ENCODE data around the gene DLX3.
A peak's percentile ranks its signal among the peaks of the same experiment; 100 is the strongest.

Gene DLX3

DNA sequence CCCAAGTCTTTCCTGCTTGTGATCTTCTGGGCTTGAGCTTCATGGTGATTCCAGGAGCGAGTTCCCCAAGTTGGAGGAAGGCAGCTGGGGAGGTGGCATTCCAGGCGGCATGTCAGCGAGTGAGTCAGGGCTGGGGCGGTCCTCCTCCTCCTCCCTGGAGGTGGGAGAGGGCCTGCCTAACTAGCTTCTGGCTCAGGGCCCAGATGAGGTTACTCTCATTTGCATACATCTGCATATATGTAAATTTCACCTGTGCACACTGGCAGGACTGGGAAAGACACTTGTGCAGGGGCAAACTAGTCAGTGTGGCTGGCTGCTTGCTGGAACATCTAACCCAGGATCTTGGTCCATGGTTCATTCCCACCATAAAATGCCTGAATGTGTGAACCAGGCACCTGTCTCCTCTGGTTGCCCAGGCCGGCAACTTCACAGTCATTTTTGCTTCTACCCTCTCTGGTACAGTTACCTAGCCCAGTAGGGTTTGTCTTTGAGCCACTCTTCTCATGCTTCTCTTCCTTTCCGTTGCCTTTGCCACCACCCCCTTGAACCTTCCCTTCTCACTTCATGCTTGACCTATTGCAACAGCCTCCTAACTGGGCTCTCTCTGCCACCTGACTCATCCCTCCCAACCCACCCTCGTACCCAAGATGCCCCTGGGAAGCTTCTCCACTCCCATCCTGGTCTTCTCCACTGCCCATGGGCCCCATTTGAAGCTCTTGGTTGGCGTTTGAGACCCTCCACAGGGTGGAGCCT lies 35.7 kb downstream of the DLX3 start:
- no peak for DNase-seq (ENCODE audit: low read depth in 4 of 4, low spot score in 1 of 4)

DNA sequence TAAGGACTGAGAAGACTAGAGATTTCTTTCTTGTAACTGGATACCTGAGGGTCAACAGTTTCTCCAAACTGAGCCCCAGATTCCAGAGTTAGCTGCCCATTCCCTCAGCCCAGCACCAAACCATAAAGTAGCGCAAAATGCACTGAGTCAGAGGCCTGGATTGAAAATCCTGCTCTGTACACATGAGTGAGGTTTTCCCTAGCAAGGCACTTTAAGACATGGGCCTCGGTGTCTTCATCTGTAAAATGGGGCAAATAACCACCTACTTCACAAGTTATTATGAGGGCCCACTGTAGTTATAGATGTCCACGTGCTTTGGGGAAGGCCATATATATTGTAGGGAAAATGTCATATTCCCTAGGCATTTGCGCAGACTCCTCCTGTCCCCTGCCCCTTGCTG lies 36.3 kb downstream of the DLX3 start:
- DNase-seq (ENCODE audit: low read depth in 4 of 4, low spot score in 1 of 4): no peak

DNA sequence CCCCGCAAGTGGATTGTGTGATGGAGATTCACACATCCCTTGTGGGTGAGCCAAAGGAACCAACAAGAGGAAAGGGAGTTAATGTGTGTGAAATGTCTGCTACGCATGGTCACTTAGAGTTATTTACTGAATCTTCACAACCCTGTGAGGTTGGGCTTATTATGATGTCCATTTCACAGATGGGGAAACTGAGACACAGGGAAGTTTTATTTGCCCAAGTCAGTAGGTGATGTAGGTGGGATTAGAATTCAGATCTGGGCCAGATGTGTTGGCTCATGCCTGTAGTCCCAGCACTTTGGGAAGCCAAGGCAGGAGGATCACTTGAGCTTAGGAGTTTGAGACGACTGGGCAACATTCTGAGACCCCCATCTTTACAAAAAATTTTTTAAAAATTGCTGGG lies 37.7 kb downstream of the DLX3 start:
- no peak for DNase-seq (ENCODE audit: low read depth in 4 of 4, low spot score in 1 of 4)

DNA sequence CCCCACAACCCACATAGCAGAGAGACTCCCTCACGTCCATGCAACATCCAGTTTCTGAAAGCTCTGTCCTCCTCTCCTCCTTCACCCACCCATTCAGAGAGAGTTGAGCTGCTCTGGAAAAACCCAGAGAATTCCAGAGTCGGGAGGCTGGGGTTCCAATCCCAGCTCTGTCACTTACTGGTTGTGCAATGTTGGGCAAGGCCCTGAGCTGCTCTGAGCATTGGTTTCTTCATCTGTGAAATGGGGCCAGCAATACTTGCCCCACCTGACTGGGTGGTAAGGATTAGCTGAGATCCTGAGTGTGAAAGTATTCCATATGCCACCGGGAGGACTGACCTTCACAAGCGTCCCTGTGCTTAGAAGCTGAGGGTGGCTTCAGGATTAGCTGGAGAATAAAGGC lies 38.2 kb downstream of the DLX3 start:
- DNase-seq (ENCODE audit: low read depth in 4 of 4, low spot score in 1 of 4): no peak

DNA sequence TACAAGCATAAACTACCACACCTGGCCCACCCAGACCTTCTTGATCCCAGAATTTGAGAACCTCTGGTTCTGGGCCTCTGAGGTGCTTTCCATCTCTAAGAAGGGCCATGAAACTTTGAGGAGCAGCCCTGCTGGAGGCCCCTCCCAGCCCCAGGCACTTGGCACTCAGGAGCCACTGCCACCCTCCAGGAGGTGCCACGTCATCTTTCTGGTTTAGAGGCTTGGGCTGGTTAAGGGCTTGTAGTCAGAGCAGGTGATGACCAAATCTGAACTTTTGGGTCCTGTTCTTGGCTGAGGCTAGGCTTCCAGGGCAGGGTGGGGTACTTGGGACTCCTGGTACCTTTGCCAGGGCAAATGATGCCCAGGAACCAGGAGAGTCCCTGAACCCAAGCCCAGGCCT lies 39.9 kb downstream of the DLX3 start:
- no peak for DNase-seq (ENCODE audit: low read depth in 4 of 4, low spot score in 1 of 4)

DNA sequence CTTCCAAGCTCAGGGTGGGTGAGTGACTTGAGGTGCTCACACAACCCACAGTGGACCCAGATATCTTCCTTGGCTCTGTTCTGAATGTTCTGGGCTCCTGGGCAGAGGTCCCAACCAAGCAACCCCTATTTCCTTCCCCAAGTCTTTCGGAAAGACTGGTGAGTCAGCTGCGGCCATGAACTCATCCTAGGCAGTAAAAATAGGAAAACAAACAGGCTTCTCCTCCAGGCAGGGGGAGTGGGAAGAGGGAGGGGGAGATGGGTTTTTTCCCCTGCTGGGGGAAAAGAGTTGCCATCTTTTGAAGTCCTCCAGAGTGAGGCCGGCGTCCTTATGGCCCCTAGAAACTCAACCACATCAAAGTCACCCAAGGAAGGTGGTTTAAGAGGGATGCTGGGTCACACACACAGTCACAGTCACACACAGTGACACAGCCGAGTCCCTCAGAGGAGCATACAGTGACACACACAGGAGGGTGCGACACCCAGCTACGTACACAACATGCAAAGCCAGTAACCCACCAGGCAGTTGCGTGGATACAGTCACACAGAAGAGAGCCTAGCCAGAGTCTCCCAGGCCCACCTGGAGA lies 42.0 kb downstream of the DLX3 start:
- no peak for DNase-seq (ENCODE audit: low read depth in 4 of 4, low spot score in 1 of 4)

DNA sequence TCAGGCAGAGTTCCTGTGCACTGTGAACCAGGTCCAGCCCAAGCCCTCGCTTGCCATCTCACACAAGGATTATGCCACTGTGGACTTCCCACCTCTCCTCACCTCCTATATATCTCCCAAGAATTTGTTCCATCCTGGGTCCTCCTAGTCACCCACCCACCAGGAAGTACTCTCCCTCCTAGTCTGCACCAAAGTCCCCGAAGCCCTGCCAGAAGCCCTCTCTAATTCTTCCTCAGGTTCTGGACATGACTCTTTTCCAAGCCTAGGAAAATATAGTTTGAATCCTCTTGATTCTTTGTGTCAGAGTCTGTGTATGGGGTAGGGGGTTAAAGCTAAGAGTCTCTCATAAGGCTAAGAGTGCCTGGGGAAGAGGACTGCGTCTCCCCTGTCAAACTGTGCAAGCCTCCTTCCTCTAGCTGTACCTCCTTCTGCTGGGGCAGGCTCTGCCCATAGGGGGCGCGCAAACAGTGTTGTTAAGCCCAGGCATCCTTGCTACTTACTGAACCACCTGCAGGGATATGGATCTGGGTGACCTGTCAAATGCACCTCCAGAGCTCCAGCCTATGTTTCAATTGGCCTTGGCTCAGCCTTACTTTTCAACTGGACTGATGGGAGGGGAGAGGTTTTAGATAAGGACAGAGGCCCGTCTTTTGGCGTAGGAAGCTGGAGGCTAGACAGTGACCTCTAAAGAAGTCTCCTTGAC lies 42.7 kb downstream of the DLX3 start:
- DNase-seq (ENCODE audit: low read depth in 4 of 4, low spot score in 1 of 4): peak; percentile 50 to 79 (median 69)

DNA sequence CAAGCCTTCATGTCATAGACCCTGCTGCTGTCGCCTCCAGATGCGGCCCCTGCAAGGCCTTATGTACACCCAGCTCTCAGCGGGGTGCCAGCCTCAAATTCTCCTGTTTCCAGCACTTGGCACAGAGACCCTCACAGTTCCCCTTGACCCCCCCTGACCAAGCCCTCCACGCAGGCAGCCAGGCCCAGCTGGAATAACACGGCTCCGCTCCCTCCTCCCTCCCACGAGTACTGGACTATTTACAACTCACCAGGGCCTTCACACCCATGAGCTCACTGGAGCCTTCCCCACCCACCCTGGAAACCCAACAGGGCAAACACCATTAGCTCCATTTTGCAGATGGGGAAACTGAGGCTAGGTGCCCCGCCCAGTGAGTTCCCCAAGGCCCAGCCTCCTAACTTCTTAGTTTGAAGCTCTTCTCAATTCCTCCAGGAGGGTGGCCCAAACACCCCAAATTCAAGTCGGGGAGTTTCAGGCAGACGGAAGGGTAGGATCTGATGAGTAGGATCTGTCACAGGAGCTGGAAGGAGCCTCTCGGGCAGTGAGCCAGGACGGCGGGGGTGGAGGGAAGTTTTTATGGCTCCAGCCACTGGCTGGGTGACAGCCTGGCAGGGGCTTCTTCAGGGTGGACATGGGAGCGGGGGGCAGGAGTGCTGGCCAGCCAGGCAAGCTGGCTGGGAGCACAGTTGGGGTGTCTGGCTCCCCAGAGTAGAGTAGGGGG lies 43.5 kb downstream of the DLX3 start:
- no peak for DNase-seq (ENCODE audit: low read depth in 4 of 4, low spot score in 1 of 4)

DNA sequence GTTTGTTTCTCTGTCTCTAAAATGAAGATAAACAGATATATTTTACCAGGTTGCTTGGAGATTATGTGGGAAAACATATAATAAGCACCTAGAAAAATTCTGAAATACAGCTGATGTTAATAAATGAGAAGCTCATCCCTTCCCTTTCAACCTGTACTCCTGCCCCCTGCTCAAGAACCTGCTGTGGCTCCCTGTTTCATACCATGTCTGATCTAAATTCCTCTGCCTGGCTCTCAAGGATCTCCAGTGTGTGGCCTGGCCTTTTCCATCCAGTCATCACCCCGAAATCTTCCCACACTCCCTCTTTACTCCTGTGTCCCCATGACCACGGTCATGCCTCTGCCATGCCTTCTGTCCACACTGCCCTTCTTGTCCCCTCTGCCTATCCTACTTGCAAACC lies 45.4 kb downstream of the DLX3 start:
- no peak for DNase-seq (ENCODE audit: low read depth in 4 of 4, low spot score in 1 of 4)

DNA sequence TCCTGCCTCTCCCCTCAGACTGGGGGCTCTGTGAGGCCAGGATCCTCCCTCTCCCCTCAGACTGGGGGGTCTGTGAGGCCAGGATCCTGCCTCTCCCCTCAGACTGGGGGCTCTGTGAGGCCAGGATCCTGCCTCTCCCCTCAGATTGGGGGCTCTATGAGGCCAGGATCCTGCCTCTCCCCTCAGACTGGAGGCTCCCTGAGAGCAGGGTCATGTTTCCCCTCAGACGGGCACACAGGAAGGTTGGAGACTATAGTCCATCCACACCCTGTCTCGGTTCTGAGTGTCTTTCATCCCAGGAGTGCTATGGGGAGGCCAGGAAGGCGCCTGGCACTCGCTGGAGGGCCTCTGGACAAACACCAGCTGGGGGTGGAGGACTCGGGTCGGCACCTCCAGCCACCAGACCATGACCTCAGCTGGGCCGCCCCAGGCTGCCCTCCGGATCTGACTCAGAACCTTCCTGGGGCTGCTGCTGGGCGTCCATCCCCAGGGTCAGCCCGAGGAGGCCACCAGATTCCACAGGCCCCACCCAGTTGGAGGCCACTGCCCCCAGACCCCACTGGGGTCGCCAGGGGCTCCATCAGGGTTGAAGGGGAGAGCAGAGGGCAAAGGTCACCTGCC lies 48.0 kb downstream of the DLX3 start:
- no peak for DNase-seq (ENCODE audit: low read depth in 4 of 4, low spot score in 1 of 4)

DNA sequence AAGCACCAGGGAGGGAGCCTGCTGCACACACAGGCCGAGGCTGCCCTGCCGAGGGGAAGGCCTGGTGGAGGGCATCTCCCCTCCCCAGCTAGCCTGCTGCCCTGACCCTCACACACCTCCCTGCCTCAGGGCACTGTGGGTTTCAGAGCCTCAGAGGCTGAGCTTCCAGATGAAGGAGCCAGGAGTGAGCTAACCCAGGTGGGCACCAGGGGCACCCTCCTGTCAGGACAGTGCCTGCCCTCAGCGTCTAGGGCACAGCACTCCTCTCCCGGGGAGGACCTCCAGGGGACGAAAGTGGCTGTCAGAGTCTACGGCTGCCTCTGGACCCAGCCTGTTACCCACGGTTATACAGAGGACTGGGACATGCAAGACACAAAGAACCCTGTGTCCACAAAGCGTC lies 48.8 kb downstream of the DLX3 start:
- DNase-seq (ENCODE audit: low read depth in 4 of 4, low spot score in 1 of 4): no peak

DNA sequence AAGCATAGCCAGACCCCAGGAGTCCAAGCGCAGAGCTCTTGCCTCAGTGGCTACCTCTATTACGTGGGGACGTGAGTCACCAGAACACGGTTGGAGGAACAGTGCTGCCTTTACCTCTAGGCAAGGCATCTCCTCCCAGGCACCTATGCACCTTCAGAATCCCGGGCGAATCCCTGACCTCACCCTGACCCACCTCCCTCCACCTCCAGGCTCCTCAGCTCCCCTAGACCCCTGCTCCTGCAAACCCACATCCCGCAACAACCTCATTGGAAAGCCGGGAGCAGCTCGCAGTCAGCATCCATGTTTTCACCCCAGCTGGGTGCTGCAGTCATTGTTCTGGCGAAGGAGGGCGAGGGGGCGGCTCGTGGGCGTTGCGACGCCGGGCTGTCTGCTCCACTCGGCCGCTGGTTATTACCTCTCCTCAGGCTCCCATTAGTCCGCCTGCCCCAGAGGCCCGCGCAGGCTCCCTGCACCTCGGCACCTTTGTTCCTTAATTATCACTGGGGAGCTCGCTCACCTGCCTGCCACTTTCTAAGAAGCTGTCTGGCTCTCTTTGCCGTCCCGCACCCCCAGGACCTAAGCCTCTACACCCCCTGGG lies 50.7 kb downstream of the DLX3 start:
- DNase-seq (ENCODE audit: low read depth in 4 of 4, low spot score in 1 of 4): no peak

DNA sequence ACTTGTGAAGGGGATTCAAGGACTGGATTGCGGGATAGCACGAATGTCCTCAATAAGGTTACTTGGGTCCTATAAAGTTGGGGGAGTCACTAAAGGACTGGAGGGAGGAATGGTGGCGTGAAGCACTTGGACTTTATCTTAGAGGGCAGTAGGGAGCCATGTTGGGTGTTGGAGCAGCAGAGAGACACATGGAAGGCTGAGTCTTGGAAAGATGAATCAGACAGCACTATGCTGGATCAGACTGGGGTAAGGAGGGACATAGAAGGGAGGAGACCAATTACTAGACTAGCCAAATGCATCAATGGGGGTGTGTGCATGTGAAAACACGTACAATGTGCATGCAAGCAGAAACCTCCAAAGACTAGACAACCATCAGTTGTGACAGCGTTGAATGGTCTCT lies 52.1 kb downstream of the DLX3 start:
- DNase-seq (ENCODE audit: low read depth in 4 of 4, low spot score in 1 of 4): no peak

DNA sequence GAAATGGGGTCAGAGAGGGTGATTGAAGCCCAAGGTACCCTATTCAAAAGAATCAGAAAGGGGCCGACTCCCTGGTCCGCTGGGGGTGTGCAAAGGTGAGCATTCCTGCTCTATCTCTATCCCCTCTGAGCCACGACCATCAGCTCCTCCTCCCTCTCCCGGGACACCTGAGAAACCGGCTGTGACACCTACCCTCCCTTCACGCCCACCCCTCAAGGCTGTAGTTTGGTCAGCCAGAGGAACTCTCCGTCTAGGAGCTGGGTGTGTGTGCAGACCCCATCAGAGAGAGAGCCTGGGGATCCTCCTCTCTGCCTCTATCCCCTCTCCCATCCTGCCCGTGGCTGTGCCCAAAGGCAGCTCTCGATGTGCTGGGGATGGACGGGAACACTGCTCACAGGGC lies 53.6 kb downstream of the DLX3 start:
- DNase-seq (ENCODE audit: low read depth in 4 of 4, low spot score in 1 of 4): no peak
